IMR-90 (cell line): ENCODE results near the gene BMP8B. TPM values are rescaled to one million over a fixed set of nuclear protein-coding genes. Genes with fewer than 3 reads are reported as not detected.

Experiments
- ATAC-seq: fragments of 200-7000 bp; cut with Tn5 transposase; 2 replicates; pipeline ENCODE4 v1.9.1; 2020; ENCODE audit warnings: low read depth, mild to moderate bottlenecking, moderate library complexity
- BruUV-seq: library from RNA; stranded (reverse); fragments of 400-500 nt; replicated peaks from 2 replicates; lab custom pipeline; 2021; lab: Mats Ljungman, UMichigan
- CTCF ChIA-PET: fragments of 300-600 bp; formaldehyde crosslinking; extraction: SDS; loops from one replicate; lab custom pipeline; 2021; ENCODE audit warnings: antibody characterized with exemption; lab: Yijun Ruan, JAX
- POLR2A ChIA-PET: fragments of 300-600 bp; sonication (Branson Sonifier 250); formaldehyde crosslinking; loops from one replicate; lab custom pipeline; 2022; ENCODE audit warnings: antibody characterized with exemption; ENCODE audit not compliant: unreplicated experiment; lab: Charles Lee
- DNase-seq: peaks from one replicate; pipeline ENCODE4 v3.0.0; 2013
- H2AFZ ChIP-seq: replicated peaks from 2 replicates; pipeline ENCODE3; 2013; ENCODE audit warnings: low read length, mild to moderate bottlenecking; ENCODE audit not compliant: poor library complexity
- H2AK5ac ChIP-seq: 2 replicates; pipeline ENCODE4 v1.6.1; 2013; ENCODE audit warnings: low read depth, low read length, inconsistent platforms
- H2AK9ac ChIP-seq: replicated peaks from 2 replicates; pipeline ENCODE3; 2013; ENCODE audit warnings: mild to moderate bottlenecking, low read depth, low read length, moderate library complexity; ENCODE audit not compliant: poor library complexity
- H2BK120ac ChIP-seq: 2 replicates; pipeline ENCODE4 v1.6.1; 2013; ENCODE audit warnings: low read depth, low read length, inconsistent platforms
- H2BK15ac ChIP-seq: 3 replicates; pipeline ENCODE4 v1.6.1; 2013; ENCODE audit warnings: low read depth, low read length, inconsistent platforms
- H2BK20ac ChIP-seq: 2 replicates; pipeline ENCODE4 v1.6.1; 2013; ENCODE audit warnings: low read depth, mild to moderate bottlenecking, inconsistent platforms, low read length, moderate library complexity
- H2BK5ac ChIP-seq: 2 replicates; pipeline ENCODE4 v1.6.1; 2013; ENCODE audit warnings: mild to moderate bottlenecking, low read depth, low read length, inconsistent platforms; ENCODE audit not compliant: poor library complexity, severe bottlenecking
- H3K14ac ChIP-seq: replicated peaks from 2 replicates; pipeline ENCODE4 v1.6.1; 2013; ENCODE audit warnings: low read depth, low read length, inconsistent platforms
- H3K18ac ChIP-seq: 2 replicates; pipeline ENCODE4 v1.6.1; 2013; ENCODE audit warnings: low read depth, low read length, control low read depth
- H3K23ac ChIP-seq: 2 replicates; pipeline ENCODE4 v1.6.1; 2013; ENCODE audit warnings: low read depth, low read length, inconsistent platforms
- H3K27ac ChIP-seq: 2 replicates; pipeline ENCODE4 v1.5.1; 2013; ENCODE audit warnings: mild to moderate bottlenecking, control low read depth, low read length; ENCODE audit not compliant: insufficient read depth
- H3K27me3 ChIP-seq: 2 replicates; pipeline ENCODE4 v1.6.1; 2013; ENCODE audit warnings: low read length; ENCODE audit not compliant: control insufficient read depth, insufficient read depth
- H3K36me3 ChIP-seq: 2 replicates; pipeline ENCODE4 v1.6.1; 2013; ENCODE audit warnings: low read length, mixed read lengths; ENCODE audit not compliant: control insufficient read depth, insufficient read depth
- H3K4ac ChIP-seq: 2 replicates; pipeline ENCODE4 v1.6.1; 2013; ENCODE audit warnings: low read depth, low read length, inconsistent platforms
- H3K4me1 ChIP-seq: 2 replicates; pipeline ENCODE4 v1.6.1; 2013; ENCODE audit warnings: low read length, mixed read lengths; ENCODE audit not compliant: control insufficient read depth, insufficient read depth
- H3K4me2 ChIP-seq: 2 replicates; pipeline ENCODE4 v1.6.1; 2013; ENCODE audit warnings: low read depth, mild to moderate bottlenecking, control low read depth, low read length, moderate library complexity
- H3K4me3 ChIP-seq: 2 replicates; pipeline ENCODE4 v1.5.1; 2013; ENCODE audit warnings: low read depth, mild to moderate bottlenecking, control low read depth, low read length, moderate library complexity; ENCODE audit not compliant: insufficient read depth
- H3K56ac ChIP-seq: 2 replicates; pipeline ENCODE4 v1.6.1; 2013; ENCODE audit warnings: low read length, inconsistent platforms; ENCODE audit not compliant: insufficient read depth; ENCODE audit errors: extremely low read depth
- H3K79me1 ChIP-seq, 2 experiments: 2 replicates each; pipeline ENCODE4 v1.6.1; 2013; ENCODE audit warnings: low read length in 2 of 2, inconsistent platforms in 1 of 2, low read depth in 1 of 2
- H3K9ac ChIP-seq: 2 replicates; pipeline ENCODE4 v1.6.1; 2013; ENCODE audit warnings: low read depth, low read length, control low read depth
- H3K9me1 ChIP-seq: 2 replicates; pipeline ENCODE4 v1.6.1; 2013; ENCODE audit warnings: low read length, inconsistent platforms; ENCODE audit not compliant: insufficient read depth
- H3K9me3 ChIP-seq: 2 replicates; pipeline ENCODE4 v1.6.1; 2013; ENCODE audit warnings: low read length; ENCODE audit not compliant: control insufficient read depth, insufficient read depth
- H4K20me1 ChIP-seq: 2 replicates; pipeline ENCODE4 v1.6.1; 2013; ENCODE audit warnings: low read length, inconsistent platforms; ENCODE audit not compliant: insufficient read depth
- H4K5ac ChIP-seq: 2 replicates; pipeline ENCODE4 v1.6.1; 2013; ENCODE audit warnings: mild to moderate bottlenecking, low read depth, low read length, control low read depth
- H4K8ac ChIP-seq, 2 experiments: 2 replicates each; pipeline ENCODE4 v1.6.1; 2013; ENCODE audit warnings: low read depth in 2 of 2, low read length in 2 of 2, control low read depth in 1 of 2, inconsistent platforms in 1 of 2
- H4K91ac ChIP-seq: 2 replicates; pipeline ENCODE4 v1.6.1; 2013; ENCODE audit warnings: low read depth, low read length, inconsistent platforms; ENCODE audit not compliant: insufficient read depth
- CHD1 ChIP-seq: IDR thresholded peaks from 2 replicates; pipeline ENCODE4 v1.6.1; 2012; ENCODE audit warnings: low read depth, low read length, improper control_type of control experiment
- ELK1 ChIP-seq: fragments of 150-350 bp; IDR thresholded peaks from 2 replicates; pipeline ENCODE4 v1.6.1; 2016; ENCODE audit warnings: low read depth, mild to moderate bottlenecking, low read length, moderate library complexity, borderline replicate concordance
- FOS ChIP-seq: fragments of 150-350 bp; IDR thresholded peaks from 2 replicates; pipeline ENCODE4 v1.6.1; 2016; ENCODE audit warnings: low read depth, low read length
- MAFK ChIP-seq: IDR thresholded peaks from 2 replicates; pipeline ENCODE4 v1.6.1; 2012; ENCODE audit warnings: low read depth, low read length, improper control_type of control experiment
- MAZ ChIP-seq: IDR thresholded peaks from 2 replicates; pipeline ENCODE4 v1.6.1; 2012; ENCODE audit warnings: low read depth, mild to moderate bottlenecking, low read length, improper control_type of control experiment, moderate library complexity, borderline replicate concordance
- MXI1 ChIP-seq: IDR thresholded peaks from 2 replicates; pipeline ENCODE4 v1.6.1; 2012; ENCODE audit warnings: low read depth, mild to moderate bottlenecking, low read length, moderate library complexity, borderline replicate concordance
- NFE2L2 ChIP-seq: fragments of 150-350 bp; IDR thresholded peaks from 2 replicates; pipeline ENCODE4 v1.6.1; 2016; ENCODE audit warnings: low read depth, mild to moderate bottlenecking, low read length
- RAD21 ChIP-seq: IDR thresholded peaks from 2 replicates; pipeline ENCODE4 v1.6.1; 2012; ENCODE audit warnings: low read length, improper control_type of control experiment
- RFX5 ChIP-seq: IDR thresholded peaks from 2 replicates; pipeline ENCODE4 v1.8.0; 2012; ENCODE audit warnings: low read depth, mild to moderate bottlenecking, low read length, moderate library complexity
- SMC3 ChIP-seq: fragments of 150-350 bp; IDR thresholded peaks from 2 replicates; pipeline ENCODE4 v1.6.1; 2016; ENCODE audit warnings: low read depth, mild to moderate bottlenecking, antibody characterized with exemption, low read length, moderate library complexity
- WGBS, 2 experiments: methylation state at CpG; one replicate each; pipeline versions ENCODE4 v1.1.5 to v1.1.7; 2013; ENCODE audit warnings: missing lambda C conversion rate in 2 of 2; ENCODE audit not compliant: insufficient read length in 1 of 2; ENCODE audit errors: extremely low coverage in 2 of 2; 5-methylcytosine and 5-hydroxymethylcytosine counted together
- dilution Hi-C: fragments of 300-500 bp; cut with HindIII; formaldehyde crosslinking; loops from one replicate; pipeline ENCODE4 v1.14.3; 2018; ENCODE audit warnings: low sequenced_read_pairs; ENCODE audit not compliant: unreplicated experiment
- in situ Hi-C: fragments of 300-500 bp; cut with MboI; formaldehyde crosslinking; loops from 3 replicates; pipeline ENCODE4 v1.14.3; 2019; ENCODE audit warnings: low sequenced_read_pairs, inconsistent platforms, mixed read lengths
- intact Hi-C: fragments of 100-400 bp; cut with micrococcal nuclease; formaldehyde crosslinking; loops from 2 replicates; pipeline ENCODE4 v1.10.0; 2022
- polyA plus RNA-seq, 3 experiments: library from polyadenylated mRNA; depleted of rRNA; stranded (reverse); fragments of >200 nt; gene quantifications; 2 replicates each; pipeline ENCODE4 v1.2.3, GENCODE V29; 2012; ENCODE audit warnings: low replicate concordance in 1 of 3
- total RNA-seq: library from RNA; depleted of rRNA; stranded (reverse); fragments of >200 nt; gene quantifications from 2 replicates; pipeline ENCODE4 v1.2.3, GENCODE V29; 2012
- TF ChIP-seq, protein P1 (sequence below): conservative IDR thresholded peaks from 2 replicates; pipeline ENCODE4 v1.5.1; 2012; ENCODE audit warnings: mild to moderate bottlenecking, low read depth, low read length, improper control_type of control experiment
- TF ChIP-seq, protein P2 (sequence below): fragments of 150-350 bp; IDR thresholded peaks from 2 replicates; pipeline ENCODE4 v1.6.1; 2017; ENCODE audit warnings: mild to moderate bottlenecking, antibody characterized with exemption, low read length, low read depth

The BMP8B gene
- total and polyA plus RNA-seq, 2 of the 4 experiments (the other 2 are of a cell fraction), result not detected

- in situ Hi-C loops, result no loop called here
- Histone ChIP-seq H2AK9ac (no peak overlapping the region), H4K91ac (no peak overlapping the region), H4K20me1 (no peaks in the 10 kb centered on the region), H2BK5ac (no peak overlapping the region), H4K5ac (no peak overlapping the region), H3K9me3 (no peaks in the 10 kb centered on the region), H3K9ac (no peak overlapping the region), H2BK120ac (no peak overlapping the region), H2AFZ (no peak overlapping the region), H3K14ac (no peak overlapping the region), H3K27ac (no peak overlapping the region), H3K18ac (no peak overlapping the region), H3K4ac (no peak overlapping the region), H3K4me1 (no peaks in the 10 kb centered on the region), H3K79me1 (no peaks in the 10 kb centered on the region), H3K23ac (no peak overlapping the region), H2BK20ac (no peak overlapping the region), H2BK15ac (no peak overlapping the region), H3K36me3 (no peaks in the 10 kb centered on the region), H2AK5ac (no peak overlapping the region), H3K4me3 (no peak overlapping the region), H3K56ac (no peak overlapping the region), H3K4me2 (no peak overlapping the region), H3K9me1 (no peaks in the 10 kb centered on the region), H3K27me3 (peaks cover 50% of the 10 kb centered on the region), H4K8ac (no peak overlapping the region)
- POLR2A ChIA-PET, result no interaction called here
- ATAC-seq, result no peak
- CTCF ChIA-PET, result no interaction called here
- dilution Hi-C loops, result no loop called here
- intact Hi-C loops, result no loop called here
- DNase-seq, result no peak
- TF ChIP-seq MAFK, result no peak
- TF ChIP-seq SMC3, result no peak
- TF ChIP-seq, protein P1, sequence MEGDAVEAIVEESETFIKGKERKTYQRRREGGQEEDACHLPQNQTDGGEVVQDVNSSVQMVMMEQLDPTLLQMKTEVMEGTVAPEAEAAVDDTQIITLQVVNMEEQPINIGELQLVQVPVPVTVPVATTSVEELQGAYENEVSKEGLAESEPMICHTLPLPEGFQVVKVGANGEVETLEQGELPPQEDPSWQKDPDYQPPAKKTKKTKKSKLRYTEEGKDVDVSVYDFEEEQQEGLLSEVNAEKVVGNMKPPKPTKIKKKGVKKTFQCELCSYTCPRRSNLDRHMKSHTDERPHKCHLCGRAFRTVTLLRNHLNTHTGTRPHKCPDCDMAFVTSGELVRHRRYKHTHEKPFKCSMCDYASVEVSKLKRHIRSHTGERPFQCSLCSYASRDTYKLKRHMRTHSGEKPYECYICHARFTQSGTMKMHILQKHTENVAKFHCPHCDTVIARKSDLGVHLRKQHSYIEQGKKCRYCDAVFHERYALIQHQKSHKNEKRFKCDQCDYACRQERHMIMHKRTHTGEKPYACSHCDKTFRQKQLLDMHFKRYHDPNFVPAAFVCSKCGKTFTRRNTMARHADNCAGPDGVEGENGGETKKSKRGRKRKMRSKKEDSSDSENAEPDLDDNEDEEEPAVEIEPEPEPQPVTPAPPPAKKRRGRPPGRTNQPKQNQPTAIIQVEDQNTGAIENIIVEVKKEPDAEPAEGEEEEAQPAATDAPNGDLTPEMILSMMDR, result no peak
- no peak for TF ChIP-seq ELK1
- no peak for TF ChIP-seq NFE2L2
- no peak for TF ChIP-seq RFX5
- TF ChIP-seq FOS, result no peak
- no peak for TF ChIP-seq RAD21
- TF ChIP-seq MXI1, result no peak
- TF ChIP-seq MAZ, result no peak
- TF ChIP-seq CHD1, result no peak
- TF ChIP-seq, protein P2, sequence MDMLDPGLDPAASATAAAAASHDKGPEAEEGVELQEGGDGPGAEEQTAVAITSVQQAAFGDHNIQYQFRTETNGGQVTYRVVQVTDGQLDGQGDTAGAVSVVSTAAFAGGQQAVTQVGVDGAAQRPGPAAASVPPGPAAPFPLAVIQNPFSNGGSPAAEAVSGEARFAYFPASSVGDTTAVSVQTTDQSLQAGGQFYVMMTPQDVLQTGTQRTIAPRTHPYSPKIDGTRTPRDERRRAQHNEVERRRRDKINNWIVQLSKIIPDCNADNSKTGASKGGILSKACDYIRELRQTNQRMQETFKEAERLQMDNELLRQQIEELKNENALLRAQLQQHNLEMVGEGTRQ, result no peak
- BruUV-seq, result no TSS peak
- no CpG with 5 or more reads among the region's 2 CpGs for WGBS, 2 experiments
Measured at GRCh38 chr1:39781349-39781715, 7.3 kb downstream of the BMP8B start.
